HG02623 (cell line): ENCODE data around the gene KIFC1.
"Not testable (repeated sequence)": the region's sequence is repeated elsewhere in the genome, so short reads cannot be mapped to it uniquely, and the experiment has no call there.

Experiments
- ATAC-seq: cut with Tn5 transposase; IDR thresholded peaks from one replicate; pipeline ENCODE4 v1.9.1; 2021; ENCODE audit warnings: moderate library complexity; ENCODE audit not compliant: unreplicated experiment

The KIFC1 gene

DNA sequence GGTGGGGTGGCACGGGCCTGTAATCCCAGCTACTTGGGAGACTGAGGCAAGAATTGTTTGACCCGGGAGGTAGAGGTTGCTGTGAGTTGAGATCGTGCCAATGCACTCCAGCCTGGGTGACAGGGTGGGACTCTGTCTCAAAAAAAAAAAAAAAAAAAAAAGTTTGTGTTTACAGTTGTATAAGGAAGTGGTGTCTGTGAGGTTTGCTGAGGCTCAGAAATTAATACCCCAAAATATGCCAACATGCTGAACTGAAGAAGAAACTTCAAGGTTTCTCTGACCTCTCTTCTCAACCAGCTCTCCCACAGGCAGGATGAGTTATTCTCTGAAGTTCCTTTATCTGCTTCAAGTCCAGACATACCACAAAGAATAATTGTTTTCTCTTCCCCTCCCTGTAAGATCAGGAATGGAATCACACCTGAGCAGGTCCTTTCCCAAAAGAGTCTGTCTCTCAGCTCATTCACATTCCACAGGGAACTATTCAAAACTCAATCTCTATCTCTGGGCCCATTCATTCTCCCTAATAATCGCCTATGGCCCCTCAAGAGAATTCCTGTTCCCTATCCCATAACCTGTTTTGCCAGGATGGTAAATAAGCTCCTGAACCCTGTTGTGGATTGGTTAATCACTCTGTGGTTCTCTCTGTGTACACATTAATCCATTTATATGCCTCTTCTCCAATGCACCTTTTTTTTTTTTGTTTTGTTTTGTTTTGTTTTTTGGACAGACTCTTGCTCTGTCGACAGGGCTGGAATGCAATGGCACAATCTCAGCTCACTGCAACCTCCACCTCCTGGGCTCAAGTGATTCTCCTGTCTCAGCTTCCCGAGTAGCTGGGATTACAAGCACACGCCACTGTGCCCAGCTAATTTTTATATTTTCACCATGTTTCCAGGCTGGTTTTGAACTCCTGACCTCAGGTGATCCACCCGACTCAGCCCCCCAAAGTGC, 17.4 kb upstream of the KIFC1 start:
- ATAC-seq = no peak

DNA sequence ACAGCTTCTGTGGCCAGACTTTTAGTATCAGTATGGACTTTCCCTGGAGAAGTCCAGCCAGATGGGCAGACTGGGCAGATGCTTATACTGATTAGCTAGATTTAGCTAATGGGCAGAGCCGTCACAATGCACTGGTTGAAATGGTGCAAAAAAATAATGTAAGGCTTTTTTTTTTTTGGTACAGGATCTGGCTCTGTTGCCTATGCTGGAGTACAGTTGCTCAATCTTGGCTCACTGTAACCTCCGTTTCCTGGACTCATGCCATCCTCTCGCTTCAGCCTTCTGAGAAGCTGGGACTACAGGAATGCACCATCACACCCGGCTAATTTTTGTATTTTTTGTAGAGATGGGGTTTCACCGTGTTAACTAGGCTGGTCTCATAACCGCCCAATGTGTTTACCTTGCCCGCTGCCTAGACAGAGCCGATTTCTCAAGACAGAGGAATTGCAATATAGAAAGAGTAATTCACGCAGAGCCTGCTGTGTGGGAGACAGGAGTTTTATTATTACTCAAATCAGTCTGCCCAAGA, 16.4 kb upstream of the KIFC1 start:
- no peak for ATAC-seq

DNA sequence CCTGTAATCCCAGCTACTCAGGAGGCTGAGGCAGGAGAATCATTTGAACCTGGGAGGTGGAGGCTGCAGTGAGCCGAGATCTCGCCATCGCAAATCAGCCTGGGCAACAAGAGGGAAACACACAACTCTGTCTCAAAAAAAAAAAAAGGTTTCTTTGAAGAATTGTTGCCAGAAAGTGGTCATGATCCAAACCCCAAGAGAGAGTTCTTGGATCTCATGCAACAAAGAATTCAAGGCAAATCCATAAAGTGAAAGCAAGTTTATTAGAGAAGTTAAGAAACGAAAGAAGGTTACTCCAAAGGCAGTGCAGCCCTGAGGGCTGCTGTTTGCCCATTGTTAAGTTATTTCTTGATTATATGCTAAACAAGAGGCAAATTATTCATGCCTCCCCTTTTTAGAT, 14.5 kb upstream of the KIFC1 start:
- ATAC-seq = no peak

DNA sequence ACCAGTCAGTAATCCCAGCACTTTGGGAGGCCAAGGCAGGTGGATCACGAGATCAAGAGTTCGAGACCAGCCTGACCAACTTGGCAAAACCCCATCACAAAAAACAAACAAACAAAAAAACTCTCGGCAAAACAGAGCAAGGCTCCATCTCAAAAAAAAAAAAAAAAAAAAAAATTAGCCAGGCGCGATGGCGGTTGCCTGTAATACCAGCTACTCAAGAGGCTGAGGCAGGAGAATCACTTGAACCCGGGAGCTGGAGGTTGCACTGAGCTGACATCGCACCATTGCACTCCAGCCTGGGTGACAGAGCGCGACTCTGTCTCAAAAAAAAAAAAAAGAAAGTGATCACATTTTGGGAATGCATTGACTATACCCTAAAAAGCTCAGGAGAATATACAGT, 12.4 kb upstream of the KIFC1 start:
- not testable (repeated sequence) for ATAC-seq

DNA sequence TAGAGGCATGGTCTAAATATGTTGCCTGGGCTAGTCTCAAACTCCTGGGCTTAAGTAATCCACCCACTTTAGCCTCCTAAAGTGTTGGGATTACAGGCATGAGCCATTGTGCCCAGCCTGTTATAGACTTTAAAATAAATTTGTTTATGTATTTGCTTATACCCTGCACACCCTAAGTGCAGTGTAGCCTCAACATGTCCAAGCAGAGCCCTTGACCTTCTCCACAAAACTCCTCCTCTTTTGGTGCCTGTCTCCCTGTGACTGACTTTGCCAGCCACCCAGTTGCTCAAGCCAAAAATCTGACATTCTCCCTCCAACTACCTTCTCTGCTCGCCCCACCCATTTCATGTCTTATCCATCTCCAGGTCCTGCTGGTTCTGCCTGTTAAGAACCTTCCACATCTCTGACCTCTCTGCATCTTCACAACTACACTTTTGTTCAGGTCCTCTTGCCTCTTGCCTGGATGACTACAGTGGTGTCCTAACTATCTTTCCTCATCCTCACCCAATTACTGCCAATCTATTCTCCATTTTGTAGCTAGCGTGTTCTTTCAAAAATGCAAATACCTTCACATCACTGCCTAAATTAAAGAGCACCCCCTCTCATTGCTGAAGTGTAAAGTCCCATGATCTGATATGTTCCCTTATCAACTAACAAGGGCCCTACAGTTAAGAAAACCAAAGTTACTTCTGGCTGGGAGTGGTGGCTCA, 11.2 kb upstream of the KIFC1 start:
- no peak for ATAC-seq

DNA sequence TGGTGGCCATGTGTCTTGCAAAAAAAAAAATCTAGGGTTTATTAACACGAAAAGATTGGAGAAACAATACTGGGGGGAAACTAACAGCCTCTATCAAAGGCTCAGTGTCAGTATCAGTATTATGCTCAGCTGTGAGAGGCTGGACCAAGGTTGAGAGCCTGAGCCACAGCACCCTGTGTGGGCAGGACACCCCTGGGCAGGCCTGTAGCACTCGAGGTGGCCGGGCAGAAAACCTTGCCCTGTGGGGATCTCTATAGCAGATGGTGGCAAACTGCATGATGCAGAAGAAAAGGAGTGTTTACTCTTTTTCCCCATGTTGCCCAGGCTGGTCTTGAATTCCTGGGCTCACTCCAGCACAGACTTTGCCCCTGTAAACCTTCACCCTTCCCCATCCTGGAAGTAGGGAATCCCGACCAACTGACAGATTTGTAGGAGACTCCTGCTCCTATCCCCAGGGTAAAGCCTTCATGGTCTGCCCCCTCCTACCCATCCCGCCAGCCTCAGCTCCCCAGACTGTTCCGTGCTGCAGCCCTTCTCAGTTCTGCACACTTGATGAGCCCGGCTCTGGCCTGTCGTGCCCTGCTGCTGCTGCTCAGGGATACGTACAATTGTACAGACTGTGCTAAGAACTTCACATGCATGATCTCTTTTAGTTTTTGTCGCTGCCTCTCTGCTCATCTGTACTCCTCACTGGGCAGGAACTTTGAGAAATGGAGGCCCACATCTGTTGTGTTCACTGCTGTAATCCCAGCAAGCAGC, 8.0 kb upstream of the KIFC1 start:
- no peak for ATAC-seq

DNA sequence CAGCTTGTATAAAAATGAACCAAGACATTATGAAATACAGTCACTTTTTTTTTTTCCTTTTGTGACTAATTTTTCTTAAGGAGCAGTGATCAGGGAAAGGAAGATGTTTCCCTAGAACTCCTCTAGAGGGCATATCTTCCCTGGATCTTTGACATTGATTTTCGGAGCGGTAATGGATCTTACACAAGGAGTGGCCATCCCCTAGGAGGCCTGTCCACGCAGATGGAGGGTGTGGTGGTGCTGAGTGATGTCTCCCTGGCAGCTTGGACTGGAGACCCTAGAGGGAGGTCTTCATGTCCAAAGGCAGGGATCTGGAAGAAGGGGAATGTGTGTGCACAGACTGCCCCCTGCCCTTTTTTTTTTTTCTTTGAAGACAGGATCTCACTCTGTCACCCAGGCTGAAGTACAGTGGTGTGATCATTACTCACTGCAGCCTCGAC, 7.0 kb upstream of the KIFC1 start:
- ATAC-seq = no peak

DNA sequence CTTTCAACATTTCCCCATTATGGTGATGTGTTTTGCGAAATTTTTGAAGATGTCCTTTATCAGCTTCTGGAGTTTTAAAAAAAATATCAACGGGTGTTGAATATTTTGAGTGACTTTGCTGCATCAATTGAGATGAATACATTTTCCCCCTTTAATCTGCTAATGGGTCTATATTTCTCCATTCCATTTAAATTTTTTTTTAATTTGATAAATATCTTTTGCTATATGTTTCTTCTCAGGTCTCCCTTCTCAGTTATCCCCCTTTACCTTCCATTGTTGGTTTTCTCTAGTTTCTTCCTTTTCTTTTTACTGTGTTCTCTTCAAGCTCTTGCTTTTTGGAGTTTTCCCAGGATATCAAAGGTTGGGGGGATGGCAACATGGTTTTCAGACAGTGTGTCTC, 1.4 kb upstream of the KIFC1 start:
- ATAC-seq = no peak

DNA sequence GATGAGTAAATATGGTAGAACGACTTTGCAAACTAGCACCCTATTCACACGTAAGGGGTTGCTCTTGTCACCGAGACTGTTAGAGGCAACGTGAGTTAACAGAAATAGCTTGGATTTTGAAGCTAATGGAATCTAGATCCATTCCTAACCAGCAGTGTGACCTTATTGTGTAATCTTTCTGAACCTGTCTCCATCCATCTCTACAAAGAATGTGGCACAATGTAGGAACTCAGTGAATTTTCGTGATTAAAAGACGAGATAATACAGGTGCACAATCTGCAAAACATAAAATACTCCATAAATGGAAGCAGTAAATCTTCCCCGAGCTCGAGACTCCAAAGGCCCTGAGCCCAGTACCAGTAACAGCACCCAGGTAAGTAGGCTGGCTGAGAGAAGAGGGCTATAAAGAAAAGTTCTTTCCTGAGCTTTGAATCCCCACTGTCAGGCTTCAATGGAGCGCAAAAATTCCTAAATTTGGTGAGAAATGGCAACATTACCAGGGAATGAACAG, 801 bp upstream of the KIFC1 start:
- no peak for ATAC-seq

DNA sequence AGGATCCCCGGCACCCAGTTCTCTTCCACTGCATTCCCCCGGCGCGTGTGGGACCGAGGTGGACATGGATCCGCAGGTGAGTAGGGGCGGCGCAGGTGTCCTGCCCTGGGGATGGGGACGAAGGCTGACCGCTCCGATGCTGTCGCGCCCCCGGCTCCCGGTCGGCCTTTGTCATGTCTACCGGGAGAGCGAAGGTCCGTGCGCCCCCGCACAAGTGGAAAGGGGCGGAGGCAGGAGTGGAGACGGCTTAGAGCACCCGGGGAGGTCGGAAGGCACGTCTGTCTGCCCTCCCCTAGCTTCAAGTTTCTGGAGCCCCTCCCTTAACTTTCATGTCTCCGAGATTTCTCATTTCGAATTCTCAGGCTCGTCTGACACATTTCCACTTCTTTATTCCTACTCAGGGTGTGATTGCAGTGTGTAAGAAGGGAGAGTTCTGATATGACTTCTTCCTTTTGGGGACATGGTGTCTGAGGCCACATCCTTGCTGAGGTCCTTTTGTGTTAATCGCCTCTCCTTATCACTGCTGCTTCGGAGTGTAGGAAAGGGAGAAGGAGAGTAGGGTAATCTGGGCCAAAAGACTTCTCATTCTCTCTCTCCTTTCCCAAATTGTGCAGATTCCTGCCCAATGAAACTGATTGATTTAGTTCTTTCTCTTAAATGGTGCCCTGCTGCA, 435 bp downstream of the KIFC1 start:
- peak; percentile 3 for ATAC-seq

DNA sequence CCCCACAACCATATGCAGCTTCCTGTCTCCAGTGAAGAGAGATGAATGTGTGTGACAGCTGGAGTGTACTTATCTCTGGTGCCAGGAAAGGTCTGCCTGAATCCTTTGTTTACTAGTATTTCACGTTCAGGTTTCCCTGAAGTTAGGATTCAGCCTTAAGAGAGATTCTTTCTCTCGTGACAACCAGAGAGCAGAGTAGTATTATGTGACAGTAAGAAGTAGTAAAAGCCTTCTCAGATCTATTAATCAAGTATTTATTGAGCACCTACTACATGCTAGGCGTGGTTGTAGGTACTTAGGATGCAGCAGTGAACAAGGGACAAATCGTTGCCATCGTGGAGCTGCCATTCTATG, 949 bp downstream of the KIFC1 start:
- ATAC-seq = no peak

DNA sequence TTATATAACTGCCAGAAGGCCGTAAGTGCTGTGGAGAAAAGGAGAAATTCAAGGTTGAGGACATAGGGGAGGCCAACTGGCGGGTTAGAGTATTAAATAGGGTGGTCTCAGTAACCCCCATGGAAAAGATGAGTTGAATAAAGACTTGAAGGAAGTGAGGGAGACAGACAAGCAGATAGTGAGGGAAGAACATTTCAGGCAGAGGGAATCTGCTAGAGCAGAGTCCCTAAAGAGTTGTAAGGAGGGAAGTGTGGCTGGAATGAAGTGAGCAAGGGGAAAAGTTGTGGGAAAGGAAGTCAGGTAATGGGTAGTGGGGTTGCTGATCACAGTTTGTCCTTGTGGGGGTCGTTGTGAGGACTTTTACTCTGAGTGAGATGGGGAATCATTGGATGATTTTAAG, 1.4 kb downstream of the KIFC1 start:
- ATAC-seq = no peak

DNA sequence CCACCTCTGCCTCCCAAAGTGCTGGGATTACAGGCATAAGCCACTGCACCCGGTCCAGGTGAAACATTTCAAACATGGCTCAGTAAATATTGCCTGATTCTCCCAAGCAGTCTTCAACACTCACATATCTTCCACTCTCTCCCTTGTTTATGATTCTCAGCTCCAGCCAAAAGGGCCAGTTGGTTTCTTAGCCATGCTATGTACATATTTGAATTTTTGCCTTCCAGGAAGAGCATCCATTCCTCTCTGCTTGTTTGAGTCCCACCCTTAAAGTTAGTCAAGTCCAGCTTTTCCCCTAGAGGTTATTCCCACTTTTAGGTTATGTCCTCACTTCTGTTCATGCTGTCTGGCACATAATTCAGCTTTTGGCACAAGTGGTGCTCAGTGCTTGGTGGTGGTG, 5.9 kb downstream of the KIFC1 start:
- ATAC-seq = no peak

DNA sequence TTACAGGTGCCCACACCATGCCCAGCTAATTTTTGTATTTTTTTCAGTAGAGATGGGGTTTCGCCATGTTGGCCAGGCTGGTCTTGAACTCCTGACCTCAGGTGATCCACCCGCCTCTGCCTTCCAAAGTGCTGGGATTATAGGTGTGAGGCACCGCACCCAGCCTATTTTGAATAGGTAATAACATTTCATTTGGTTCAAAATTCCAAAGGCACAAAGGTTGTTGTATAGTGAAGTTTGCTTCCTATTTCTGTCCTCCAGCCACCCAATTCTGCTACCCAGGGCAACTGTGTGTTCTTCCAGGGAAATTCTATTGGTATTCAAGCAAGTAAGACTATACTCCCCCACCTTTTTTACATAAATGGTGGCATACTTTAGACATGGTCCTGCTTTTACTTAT, 7.0 kb downstream of the KIFC1 start:
- not testable (repeated sequence) for ATAC-seq

DNA sequence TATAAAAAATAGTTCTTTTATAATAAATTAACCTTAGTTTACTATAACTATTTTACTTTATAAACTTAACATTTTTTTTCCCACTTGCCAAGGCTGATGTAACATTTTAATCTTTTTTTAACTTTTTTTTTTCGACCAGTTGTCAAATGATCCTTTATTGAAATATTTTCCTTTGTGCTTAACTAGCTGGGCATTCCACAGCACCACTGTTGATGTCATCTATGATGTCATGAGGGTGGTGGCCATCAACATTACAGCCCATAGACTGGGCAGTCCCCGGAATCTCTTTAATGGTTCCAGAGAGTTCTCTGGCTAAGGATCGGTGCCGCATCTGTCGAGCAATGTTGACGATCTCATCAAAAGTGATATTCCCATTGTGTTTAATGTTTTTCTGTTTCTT, 8.3 kb downstream of the KIFC1 start:
- ATAC-seq = not testable (repeated sequence)

DNA sequence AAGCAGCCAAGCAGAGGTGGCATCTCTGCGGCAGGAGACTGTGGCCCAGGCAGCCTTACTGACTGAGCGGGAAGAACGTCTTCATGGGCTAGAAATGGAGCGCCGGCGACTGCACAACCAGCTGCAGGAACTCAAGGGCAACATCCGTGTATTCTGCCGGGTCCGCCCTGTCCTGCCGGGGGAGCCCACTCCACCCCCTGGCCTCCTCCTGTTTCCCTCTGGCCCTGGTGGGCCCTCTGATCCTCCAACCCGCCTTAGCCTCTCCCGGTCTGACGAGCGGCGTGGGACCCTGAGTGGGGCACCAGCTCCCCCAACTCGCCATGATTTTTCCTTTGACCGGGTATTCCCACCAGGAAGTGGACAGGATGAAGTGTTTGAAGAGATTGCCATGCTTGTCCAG, 13.3 kb downstream of the KIFC1 start:
- ATAC-seq = no peak

DNA sequence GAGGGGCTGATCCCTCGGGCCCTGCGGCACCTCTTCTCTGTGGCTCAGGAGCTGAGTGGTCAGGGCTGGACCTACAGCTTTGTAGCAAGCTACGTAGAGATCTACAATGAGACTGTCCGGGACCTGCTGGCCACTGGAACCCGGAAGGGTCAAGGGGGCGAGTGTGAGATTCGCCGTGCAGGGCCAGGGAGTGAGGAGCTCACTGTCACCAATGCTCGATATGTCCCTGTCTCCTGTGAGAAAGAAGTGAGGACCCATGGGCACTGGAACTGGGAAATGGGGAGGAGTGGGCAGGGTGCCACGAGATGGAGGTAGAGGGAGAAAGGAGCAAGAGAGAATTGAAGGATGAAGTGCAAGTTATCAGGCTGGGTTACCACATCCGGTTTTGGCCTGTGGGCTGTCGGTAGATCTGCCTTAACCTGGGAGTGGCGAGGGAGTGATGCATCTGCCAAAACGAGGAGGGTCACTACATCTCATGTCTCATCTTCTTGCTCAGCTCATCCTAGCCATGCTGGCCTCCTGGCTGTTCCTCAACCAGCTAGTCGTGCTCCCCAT, 13.8 kb downstream of the KIFC1 start:
- ATAC-seq = no peak

DNA sequence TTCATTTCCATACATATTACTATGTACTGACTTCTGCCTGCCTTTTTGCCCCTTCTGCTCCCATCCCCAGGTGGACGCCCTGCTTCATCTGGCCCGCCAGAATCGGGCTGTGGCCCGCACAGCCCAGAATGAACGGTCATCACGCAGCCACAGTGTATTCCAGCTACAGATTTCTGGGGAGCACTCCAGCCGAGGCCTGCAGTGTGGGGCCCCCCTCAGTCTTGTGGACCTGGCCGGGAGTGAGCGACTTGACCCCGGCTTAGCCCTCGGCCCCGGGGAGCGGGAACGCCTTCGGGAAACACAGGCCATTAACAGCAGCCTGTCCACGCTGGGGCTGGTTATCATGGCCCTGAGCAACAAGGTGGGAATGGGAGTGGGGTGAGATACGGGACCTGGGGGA, 14.5 kb downstream of the KIFC1 start:
- ATAC-seq = no peak

DNA sequence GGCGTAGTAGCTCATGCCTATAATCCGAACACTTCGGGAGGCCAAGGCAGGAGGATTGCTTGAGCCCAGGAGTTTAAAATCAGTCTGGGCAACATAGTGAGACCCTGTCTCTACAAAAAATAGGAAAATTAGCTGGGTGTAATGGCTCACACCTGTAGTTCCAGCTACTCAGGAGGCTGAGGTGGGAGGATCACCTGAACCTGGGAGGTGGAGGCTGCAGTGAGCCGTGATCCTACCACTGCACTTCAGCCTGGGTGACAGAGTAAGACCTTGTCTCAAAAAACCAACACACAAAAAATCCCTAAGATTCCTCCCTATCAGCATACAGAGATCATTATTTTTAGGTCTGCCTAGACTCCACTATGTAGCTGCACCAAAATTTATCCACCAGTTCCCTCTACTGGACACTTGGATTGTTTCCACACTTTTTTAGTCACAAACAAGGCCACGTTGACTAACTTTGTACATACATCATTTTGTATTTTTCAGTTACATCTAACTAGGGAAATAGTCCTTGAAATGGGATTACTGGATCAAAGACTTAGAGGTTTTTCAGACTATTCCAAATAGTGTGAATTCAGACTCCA, 15.6 kb downstream of the KIFC1 start:
- ATAC-seq = no peak
